Measurements from ENCODE around the gene ELAVL1. TPM values are rescaled to one million over a fixed set of nuclear protein-coding genes. Genes with fewer than 3 reads are reported as not detected.
A peak's percentile ranks its signal among the peaks of the same experiment; 100 is the strongest.

Gene ELAVL1
- total and polyA plus RNA-seq, 9 of the 15 experiments (the other 6 are each of a cell fraction or from before 2014, with no cell fraction given): 4.3 to 172 (median 69.2) TPM

GRCh38 chr19:7924241-7924640 lies 81.2 kb downstream of the ELAVL1 start:
- in situ Hi-C loops (cut with MboI) (loop anchor here (5.0 kb wide), 1 partner anchor 72 kb away; no protein-coding TSS in a partner anchor), intact Hi-C loops (cut with micrococcal nuclease) (loop anchor here (5.0 kb wide), 1 partner anchor 52 kb away; the partner anchor contains the start of gene PRR36)
- BruUV-seq (replicated peaks): no TSS peak
- Histone ChIP-seq H3K27me3 (ENCODE audit: control insufficient read depth in 2 of 2, insufficient read depth in 2 of 2, low read length in 2 of 2) (no peaks in the 10 kb centered on the region), H3K4me2 (ENCODE audit: insufficient read depth, low read length) (no peak overlapping the region), H3K9ac (ENCODE audit: insufficient read depth in 1 of 2, low read depth in 2 of 2, low read length in 2 of 2) (peak overlapping the region in 1 of 2 experiments; percentile 86; a peak in 1 of 4 replicates), H3K27ac (ENCODE audit: extremely low read depth, low read depth, low read length) (no peak overlapping the region), H2AFZ (ENCODE audit: low read depth, low read length) (no peak overlapping the region), H3K36me3 (ENCODE audit: control insufficient read depth, insufficient read depth, low read length) (peaks cover 35% of the 10 kb centered on the region; the same call in 1 of the 3 replicates), H3K4me3 (no peak overlapping the region), H3K79me2 (ENCODE audit: control insufficient read depth, insufficient read depth, low read length) (peaks cover 5% of the 10 kb centered on the region; the same call in 2 of the 3 replicates), H3K4me1 (replicated peaks in 1 of 2; ENCODE audit: control insufficient read depth in 2 of 2, insufficient read depth in 2 of 2, low read length in 2 of 2) (peaks cover 13 to 84% of the 10 kb centered on the region in 2 experiments), H3K9me1 (ENCODE audit: control insufficient read depth, insufficient read depth, low read length) (no peaks in the 10 kb centered on the region), H4K20me1 (replicated peaks; ENCODE audit: control insufficient read depth, insufficient read depth, low read length) (peaks cover 29% of the 10 kb centered on the region; the same call in 1 of the 2 replicates), H3K9me3 (replicated peaks; ENCODE audit: control insufficient read depth, insufficient read depth, low read depth, low read length) (no peaks in the 10 kb centered on the region)
- CTCF ChIA-PET (ENCODE audit: low intra/inter-chr PET ratio): interaction anchor here (1.4 kb wide), 1 partner anchor 71 kb away, joined by 5 read pairs; no protein-coding TSS in a partner anchor
- 67% methylated on average over 7 of the region's 12 CpGs for WGBS (ENCODE audit: insufficient coverage, low coverage, missing lambda C conversion rate)
- no peak for ATAC-seq
- POLR2A ChIA-PET: no interaction called here
- no peak for FAIRE-seq
- DNase-seq (ENCODE audit: extremely low read depth in 1 of 4, low spot score in 3 of 4): no peak
- TF ChIP-seq PML (IDR thresholded peaks at IDR 0.05; ENCODE audit: low read length) (no peak), ZNF23 (CRISPR knock-in tag; IDR thresholded peaks at IDR 0.05) (no peak), FOXJ3 (CRISPR knock-in tag; IDR thresholded peaks at IDR 0.05) (no peak), ZFP36 (IDR thresholded peaks at IDR 0.05; ENCODE audit: low read depth, low read length, partially characterized antibody) (peak; percentile 16), ZKSCAN8 (CRISPR knock-in tag; IDR thresholded peaks at IDR 0.05) (peak; percentile 95), ZBTB1 (CRISPR knock-in tag; IDR thresholded peaks at IDR 0.05; ENCODE audit: borderline replicate concordance, low read depth) (no peak), ZNF263 (CRISPR knock-in tag; IDR thresholded peaks at IDR 0.05; ENCODE audit: borderline replicate concordance) (no peak), ZNF311 (CRISPR knock-in tag; IDR thresholded peaks at IDR 0.05) (no peak), ZNF197 (CRISPR knock-in tag; IDR thresholded peaks at IDR 0.05; ENCODE audit: low read depth) (no peak), ZBTB40 (IDR thresholded peaks at IDR 0.05) (no peak), ZBTB40 (CRISPR knock-in tag; IDR thresholded peaks at IDR 0.05) (no peak)
- TF ChIP-seq, protein P1, sequence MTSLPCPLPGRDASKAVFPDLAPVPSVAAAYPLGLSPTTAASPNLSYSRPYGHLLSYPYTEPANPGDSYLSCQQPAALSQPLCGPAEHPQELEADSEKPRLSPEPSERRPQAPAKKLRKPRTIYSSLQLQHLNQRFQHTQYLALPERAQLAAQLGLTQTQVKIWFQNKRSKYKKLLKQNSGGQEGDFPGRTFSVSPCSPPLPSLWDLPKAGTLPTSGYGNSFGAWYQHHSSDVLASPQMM (CRISPR knock-in tag; IDR thresholded peaks at IDR 0.05): no peak
- TF ChIP-seq, protein P2, sequence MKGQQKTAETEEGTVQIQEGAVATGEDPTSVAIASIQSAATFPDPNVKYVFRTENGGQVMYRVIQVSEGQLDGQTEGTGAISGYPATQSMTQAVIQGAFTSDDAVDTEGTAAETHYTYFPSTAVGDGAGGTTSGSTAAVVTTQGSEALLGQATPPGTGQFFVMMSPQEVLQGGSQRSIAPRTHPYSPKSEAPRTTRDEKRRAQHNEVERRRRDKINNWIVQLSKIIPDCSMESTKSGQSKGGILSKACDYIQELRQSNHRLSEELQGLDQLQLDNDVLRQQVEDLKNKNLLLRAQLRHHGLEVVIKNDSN (CRISPR knock-in tag; IDR thresholded peaks at IDR 0.05): 0 out of 2 replicates have a peak, but pooled peaks have one; percentile 29
